Right cardiac atrium (tissue), 5 donors: ENCODE data around the gene MCM8. TPM values are rescaled to one million over a fixed set of nuclear protein-coding genes. Genes with fewer than 3 reads are reported as not detected.

Source experiments
- ATAC-seq, 2 donors: fragments of 200-7000 bp; cut with Tn5 transposase; one replicate each; pipeline versions ENCODE4 v1.8.0 to v1.9.1; 2020; ENCODE audit warnings: moderate library complexity in 2 of 2, mild to moderate bottlenecking in 1 of 2
- DNase-seq, 3 donors: peaks; one replicate each; pipeline ENCODE4 v3.0.0-alpha.2; 2020
- H3K27ac ChIP-seq: one replicate; pipeline ENCODE4 v1.5.1; 2013; ENCODE audit warnings: mild to moderate bottlenecking, low read length, control low read depth, moderate library complexity
- H3K27me3 ChIP-seq: one replicate; pipeline ENCODE4 v1.6.1; 2013; ENCODE audit not compliant: control insufficient read depth, insufficient read depth
- H3K4me1 ChIP-seq: one replicate; pipeline ENCODE4 v1.6.1; 2013; ENCODE audit warnings: low read length; ENCODE audit not compliant: control insufficient read depth, insufficient read depth
- H3K4me3 ChIP-seq: one replicate; pipeline ENCODE4 v1.5.1; 2013; ENCODE audit warnings: low read length, control low read depth
- H3K9me3 ChIP-seq: one replicate; pipeline ENCODE4 v1.6.1; 2013; ENCODE audit warnings: low read length; ENCODE audit not compliant: control insufficient read depth
- WGBS: extraction: QIAGEN DNeasy Blood & Tissue Kit; methylation state at CpG from one replicate; pipeline ENCODE4 v1.1.7; 2013; 5-methylcytosine and 5-hydroxymethylcytosine counted together
- intact Hi-C, 4 donors: fragments of 100-400 bp; cut with DNase I; formaldehyde crosslinking; loops; one replicate each; pipeline versions ENCODE4 v1.11.0 to v1.14.0; 2022 to 2023
- long read RNA-seq, 4 donors: library from polyadenylated mRNA; unstranded; transcript quantifications; one replicate each; pipeline ENCODE4 v2.0.0, GENCODE V29; 2020 to 2021
- polyA plus RNA-seq: library from polyadenylated mRNA; stranded (reverse); fragments of 200-250 nt; gene quantifications from one replicate; pipeline ENCODE4 v1.2.3, GENCODE V29; 2013
- total RNA-seq, 4 donors: library from RNA; stranded (reverse); fragmentation: NEBNext Ultra II Directional; extraction: Animal tissue kit (Norgen Biotek cat#: 25700); gene quantifications; one replicate each; pipeline ENCODE4 v1.2.1, GENCODE V29; 2021
- donor health status: healthy with polysubstance abuse.
- donor health status: DM: no; HTN: yes; CAD: no.
- donor health status: DM: no; HTN: no; CAD: no.
- donor health status: DM: no; HTN: yes; CAD: no; lungs with severe emphysema.
- donor health status: DM: yes; HTN: yes; CAD: no.

Gene MCM8
- 1 to 10 TPM; 6.5 to 8.4 (median 7.0) TPM for total RNA-seq
- polyA plus RNA-seq: 2.9 TPM
- long read RNA-seq, donor 1, full-length matches to known transcripts: 1 of 2 reads
- long read RNA-seq, donor 1, partial matches to known transcripts: 1 of 2 reads
- long read RNA-seq, donor 1, other reads (novel, unspliced or antisense): 0 of 2 reads
- long read RNA-seq, donor 2: 0 reads
- long read RNA-seq, donor 3, partial matches to known transcripts: 1 of 3 reads
- long read RNA-seq, donor 3, other reads (novel, unspliced or antisense): 1 of 3 reads
- long read RNA-seq, donor 4: 0 reads

GRCh38 chr20:5950271-5951031 lies at the start of gene MCM8, which contains the start of gene TRMT6:
MCM8 (plus strand) TSS chr20:5950652; CDS start chr20:5952016, 1,364 bp downstream.
TRMT6 (minus strand) TSS chr20:5950533; CDS start chr20:5950405, 128 bp downstream.
- intact Hi-C loops: no loop called here
- DNase-seq (peak; percentile 98 to 99 (median 98)), ATAC-seq (peak; percentile 100)
- no peaks in the 10 kb centered on the region for H3K9me3 ChIP-seq
- H3K4me1 ChIP-seq: no peaks in the 10 kb centered on the region
- under 1% methylated on average over 61 of the region's 61 CpGs for WGBS
- H3K27me3 ChIP-seq: no peaks in the 10 kb centered on the region
- peak within 1 kb of the TSS; percentile 79 for H3K4me3 ChIP-seq
- H3K27ac ChIP-seq: peak within 1 kb of the TSS; percentile 47

GRCh38 chr20:5900908-5901307 lies 49.5 kb upstream of the MCM8 start:
- no peaks in the 10 kb centered on the region for H3K9me3 ChIP-seq
- no peak overlapping the region for H3K27ac ChIP-seq
- no peak for DNase-seq
- 67% methylated on average over 1 of the region's 1 CpG for WGBS
- H3K4me3 ChIP-seq: no peak overlapping the region
- H3K27me3 ChIP-seq: no peaks in the 10 kb centered on the region
- no peak for ATAC-seq
- H3K4me1 ChIP-seq: no peaks in the 10 kb centered on the region
- intact Hi-C loops: loop anchor here in 1 of 4 donors (10.0 kb wide), 1 partner anchor 86 kb away; no protein-coding TSS in a partner anchor

GRCh38 chr20:5908981-5909380 lies 41.5 kb upstream of the MCM8 start:
- WGBS: 65% methylated on average over 2 of the region's 2 CpGs
- DNase-seq (no peak), ATAC-seq (no peak)
- peaks cover 2% of the 10 kb centered on the region for H3K27me3 ChIP-seq
- H3K4me3 ChIP-seq: no peak overlapping the region
- no peaks in the 10 kb centered on the region for H3K9me3 ChIP-seq
- peaks cover 3% of the 10 kb centered on the region for H3K4me1 ChIP-seq
- intact Hi-C loops: loop anchor here in 1 of 4 donors (10.0 kb wide), 1 partner anchor 94 kb away; no protein-coding TSS in a partner anchor
- no peak overlapping the region for H3K27ac ChIP-seq

- ATAC-seq (no peak), DNase-seq (no peak)
- Histone ChIP-seq H3K27ac (no peak overlapping the region), H3K9me3 (no peaks in the 10 kb centered on the region), H3K27me3 (peaks cover 2% of the 10 kb centered on the region), H3K4me1 (peaks cover 3% of the 10 kb centered on the region), H3K4me3 (no peak overlapping the region)
- WGBS: 68% methylated on average over 6 of the region's 6 CpGs
- intact Hi-C loops: no loop called here
Observed at GRCh38 chr20:5910186-5910585, 40.3 kb upstream of the MCM8 start.

- DNase-seq (no peak), ATAC-seq (no peak)
- H3K4me1 ChIP-seq: peaks cover 3% of the 10 kb centered on the region
- intact Hi-C loops: no loop called here
- no peak overlapping the region for H3K27ac ChIP-seq
- no peaks in the 10 kb centered on the region for H3K9me3 ChIP-seq
- WGBS: 89% methylated on average over 2 of the region's 2 CpGs
- no peak overlapping the region for H3K4me3 ChIP-seq
- H3K27me3 ChIP-seq: peaks cover 2% of the 10 kb centered on the region
Observed at GRCh38 chr20:5913166-5913565, 37.3 kb upstream of the MCM8 start.

GRCh38 chr20:5914859-5915258 lies 35.6 kb upstream of the MCM8 start:
- Histone ChIP-seq H3K4me1 (peaks cover 3% of the 10 kb centered on the region), H3K27me3 (no peaks in the 10 kb centered on the region), H3K4me3 (no peak overlapping the region), H3K27ac (no peak overlapping the region), H3K9me3 (no peaks in the 10 kb centered on the region)
- intact Hi-C loops: no loop called here
- DNase-seq (no peak), ATAC-seq (no peak)
- 33% methylated on average over 1 of the region's 1 CpG for WGBS

GRCh38 chr20:5918856-5919625 lies 31.4 kb upstream of the MCM8 start:
- no peak overlapping the region for H3K4me3 ChIP-seq
- intact Hi-C loops: no loop called here
- 44% methylated on average over 3 of the region's 3 CpGs for WGBS
- no peaks in the 10 kb centered on the region for H3K27me3 ChIP-seq
- no peak for ATAC-seq
- no peak for DNase-seq
- H3K9me3 ChIP-seq: no peaks in the 10 kb centered on the region
- no peak overlapping the region for H3K27ac ChIP-seq
- H3K4me1 ChIP-seq: no peaks in the 10 kb centered on the region

GRCh38 chr20:5919626-5920544 lies 30.6 kb upstream of the MCM8 start:
- H3K27ac ChIP-seq: no peak overlapping the region
- no peak for ATAC-seq
- H3K4me1 ChIP-seq: no peaks in the 10 kb centered on the region
- H3K27me3 ChIP-seq: no peaks in the 10 kb centered on the region
- 64% methylated on average over 8 of the region's 8 CpGs for WGBS
- H3K4me3 ChIP-seq: no peak overlapping the region
- DNase-seq: no peak
- no peaks in the 10 kb centered on the region for H3K9me3 ChIP-seq
- intact Hi-C loops: no loop called here

GRCh38 chr20:5920581-5920980 lies 29.9 kb upstream of the MCM8 start:
- Histone ChIP-seq H3K4me3 (no peak overlapping the region), H3K9me3 (no peaks in the 10 kb centered on the region), H3K4me1 (no peaks in the 10 kb centered on the region), H3K27me3 (no peaks in the 10 kb centered on the region), H3K27ac (no peak overlapping the region)
- intact Hi-C loops: no loop called here
- ATAC-seq (no peak), DNase-seq (no peak)
- 35% methylated on average over 1 of the region's 1 CpG for WGBS

- WGBS: 59% methylated on average over 5 of the region's 5 CpGs
- ATAC-seq: no peak
- no peaks in the 10 kb centered on the region for H3K27me3 ChIP-seq
- no peaks in the 10 kb centered on the region for H3K4me1 ChIP-seq
- no peaks in the 10 kb centered on the region for H3K9me3 ChIP-seq
- no peak overlapping the region for H3K4me3 ChIP-seq
- H3K27ac ChIP-seq: no peak overlapping the region
- intact Hi-C loops: no loop called here
- no peak for DNase-seq
Observed at GRCh38 chr20:5923493-5923892, 27.0 kb upstream of the MCM8 start.
